K562 (cell line): ENCODE results near the gene EVI5. TPM values are rescaled to one million over a fixed set of nuclear protein-coding genes. Genes with fewer than 3 reads are reported as not detected.

Experiments used
- ATAC-seq: fragments of 200-7000 bp; cut with Tn5 transposase; 3 replicates; pipeline ENCODE4 v1.9.1; 2020; ENCODE audit warnings: moderate library complexity
- BruUV-seq: library from RNA; stranded (reverse); fragments of 400-500 nt; replicated peaks from 2 replicates; lab custom pipeline; 2021; lab: Mats Ljungman, UMichigan
- CTCF ChIA-PET: fragments of 300-600 bp; formaldehyde crosslinking; extraction: SDS; loops from one replicate; lab custom pipeline; 2021; ENCODE audit warnings: low intra/inter-chr PET ratio; lab: Yijun Ruan, JAX
- POLR2A ChIA-PET: fragments of 300-600, 350-650 bp; sonication (Branson Sonifier 250); formaldehyde crosslinking; extraction: SDS; loops from one replicate; lab custom pipeline; 2021; ENCODE audit warnings: antibody characterized with exemption, inconsistent platforms; lab: Yijun Ruan, JAX
- DNase-seq, 4 experiments: peaks; one replicate each; pipeline versions ENCODE4 v3.0.0 to v3.0.0-alpha.2; 2011 to 2018; ENCODE audit warnings: low spot score in 3 of 4, mixed read lengths in 3 of 4; ENCODE audit errors: extremely low read depth in 1 of 4
- FAIRE-seq: peaks from 2 replicates; lab custom pipeline; 2011; peaks lifted over from hg19 to GRCh38; lab: Jason Lieb, UNC
- H2AFZ ChIP-seq: 2 replicates; pipeline ENCODE4 v1.6.0; 2011; ENCODE audit warnings: low read depth, low read length, control low read depth, inconsistent platforms
- H3K27ac ChIP-seq: fragments of 200-600 bp; 3 replicates; pipeline ENCODE4 v1.8.0; 2011; ENCODE audit warnings: low read depth, mild to moderate bottlenecking, control low read depth, inconsistent platforms, low read length, moderate library complexity, mixed read lengths; ENCODE audit errors: extremely low read depth
- H3K27me3 ChIP-seq, 2 experiments: fragments of 300-600 bp in 1 of 2; 2 replicates in 1 of 2; 3 replicates in 1 of 2; pipeline versions ENCODE4 v1.6.0 to v1.8.0; 2011; ENCODE audit warnings: inconsistent platforms in 2 of 2, low read length in 2 of 2, mild to moderate bottlenecking in 1 of 2, mixed read lengths in 1 of 2, moderate library complexity in 1 of 2; ENCODE audit not compliant: control insufficient read depth in 2 of 2, insufficient read depth in 2 of 2
- H3K36me3 ChIP-seq: fragments of 300-600 bp; 3 replicates; pipeline ENCODE4 v1.8.0; 2011; ENCODE audit warnings: mild to moderate bottlenecking, low read length, inconsistent platforms; ENCODE audit not compliant: control insufficient read depth, insufficient read depth
- H3K4me1 ChIP-seq, 2 experiments: fragments of 200-600 bp in 1 of 2; replicated peaks in 1 of 2; 2 replicates in 1 of 2; 3 replicates in 1 of 2; pipeline versions ENCODE4 v1.5.1 to v1.8.0; 2011; ENCODE audit warnings: inconsistent platforms in 2 of 2, low read length in 2 of 2, mild to moderate bottlenecking in 1 of 2, mixed read lengths in 1 of 2, moderate library complexity in 1 of 2; ENCODE audit not compliant: control insufficient read depth in 2 of 2, insufficient read depth in 2 of 2
- H3K4me2 ChIP-seq: 2 replicates; pipeline ENCODE4 v1.6.1; 2011; ENCODE audit warnings: low read length, control low read depth, inconsistent platforms, mixed read lengths; ENCODE audit not compliant: insufficient read depth
- H3K4me3 ChIP-seq: fragments of 200-600 bp; sonication (generic), shearing (Covaris generic); 2 replicates; pipeline ENCODE4 v1.5.1; 2016; ENCODE audit warnings: control low read depth, inconsistent platforms
- H3K79me2 ChIP-seq: fragments of 200-600 bp; 3 replicates; pipeline ENCODE4 v1.8.0; 2011; ENCODE audit warnings: low read length, inconsistent platforms; ENCODE audit not compliant: control insufficient read depth, insufficient read depth
- H3K9ac ChIP-seq, 2 experiments: 2 replicates each; pipeline versions ENCODE4 v1.6.0 to v1.6.1; 2011; ENCODE audit warnings: low read depth in 2 of 2, low read length in 2 of 2, control low read depth in 1 of 2, inconsistent platforms in 1 of 2, mild to moderate bottlenecking in 1 of 2, mixed read lengths in 1 of 2; ENCODE audit not compliant: insufficient read depth in 1 of 2
- H3K9me1 ChIP-seq: one replicate; pipeline ENCODE4 v1.6.0; 2011; ENCODE audit warnings: inconsistent platforms, mild to moderate bottlenecking, low read length, moderate library complexity; ENCODE audit not compliant: control insufficient read depth, insufficient read depth
- H3K9me3 ChIP-seq: replicated peaks from 2 replicates; pipeline ENCODE4 v1.5.1; 2011; ENCODE audit warnings: low read depth, low read length, inconsistent platforms; ENCODE audit not compliant: control insufficient read depth, insufficient read depth
- H4K20me1 ChIP-seq: replicated peaks from 2 replicates; pipeline ENCODE4 v1.6.1; 2011; ENCODE audit warnings: low read length, inconsistent platforms, mixed read lengths; ENCODE audit not compliant: control insufficient read depth, insufficient read depth
- CREM ChIP-seq: IDR thresholded peaks from 2 replicates; pipeline ENCODE4 v1.6.1; 2014; ENCODE audit warnings: antibody characterized with exemption, low read depth
- E2F6 ChIP-seq, 2 experiments: IDR thresholded peaks; 2 replicates each; pipeline ENCODE4 v1.6.1; 2011; ENCODE audit warnings: borderline replicate concordance in 1 of 2, control low read depth in 1 of 2, low read depth in 1 of 2, low read length in 1 of 2, mild to moderate bottlenecking in 1 of 2, mixed read lengths in 1 of 2, moderate library complexity in 1 of 2; ENCODE audit not compliant: insufficient read depth in 1 of 2, insufficient read length in 1 of 2, poor library complexity in 1 of 2, severe bottlenecking in 1 of 2; ENCODE audit errors: extremely low read depth in 1 of 2
- EHMT2 ChIP-seq: fragments of 450-650 bp; IDR thresholded peaks from 2 replicates; pipeline ENCODE4 v1.6.1; 2018; ENCODE audit warnings: antibody characterized with exemption
- ELF2 ChIP-seq: fragments of 250-450 bp; sonication (Bioruptor Pico); IDR thresholded peaks from 2 replicates; pipeline ENCODE4 v1.5.0; 2021; ENCODE audit warnings: mild to moderate bottlenecking
- JUND ChIP-seq, 2 experiments: IDR thresholded peaks; 2 replicates in 1 of 2; 3 replicates in 1 of 2; pipeline ENCODE4 v1.6.1; 2011; ENCODE audit warnings: borderline replicate concordance in 2 of 2, low read depth in 2 of 2, low read length in 2 of 2, improper control_type of control experiment in 1 of 2, missing biosample characterization in 1 of 2, missing genetic modification characterization in 1 of 2, missing genetic modification reagents in 1 of 2
- MTA3 ChIP-seq: fragments of 450-650 bp; formaldehyde crosslinking; IDR thresholded peaks from 2 replicates; pipeline ENCODE4 v1.6.1; 2017; ENCODE audit warnings: mild to moderate bottlenecking, borderline replicate concordance
- NFATC3 ChIP-seq: fragments of 450-650 bp; IDR thresholded peaks from 2 replicates; pipeline ENCODE4 v1.6.1; 2017; ENCODE audit warnings: mild to moderate bottlenecking
- NR1H2 ChIP-seq: sonication (generic); formaldehyde crosslinking; IDR thresholded peaks from 2 replicates; pipeline ENCODE4 v1.4.0; 2020; ENCODE audit warnings: mild to moderate bottlenecking, missing genetic modification reagents
- OTX1 ChIP-seq: fragments of 450-650 bp; formaldehyde crosslinking; IDR thresholded peaks from 2 replicates; pipeline ENCODE4 v1.4.0; 2022; ENCODE audit warnings: mild to moderate bottlenecking
- PHB2 ChIP-seq: fragments of 450-650 bp; IDR thresholded peaks from 2 replicates; pipeline ENCODE4 v1.6.1; 2017; ENCODE audit warnings: low read depth
- SMARCA4 ChIP-seq: fragments of 450-650 bp; IDR thresholded peaks from 2 replicates; pipeline ENCODE4 v1.6.1; 2016
- ZBTB26 ChIP-seq: fragments of 450-650 bp; formaldehyde crosslinking; IDR thresholded peaks from 2 replicates; pipeline ENCODE4 v1.4.0; 2022; ENCODE audit warnings: missing genetic modification characterization
- ZNF165 ChIP-seq: fragments of 250-450 bp; sonication (Bioruptor Pico); IDR thresholded peaks from 2 replicates; pipeline ENCODE4 v1.4.0; 2020; ENCODE audit warnings: borderline replicate concordance
- ZNF239 ChIP-seq: fragments of 250-450 bp; sonication (Bioruptor Pico); IDR thresholded peaks from 2 replicates; pipeline ENCODE4 v1.4.0; 2020; ENCODE audit warnings: mild to moderate bottlenecking
- ZNF561 ChIP-seq: fragments of 450-650 bp; formaldehyde crosslinking; conservative IDR thresholded peaks from 2 replicates; pipeline ENCODE4 v1.4.0; 2020; ENCODE audit warnings: mild to moderate bottlenecking, moderate library complexity
- WGBS: fragments of 100-300 bp; shearing (Covaris generic); methylation state at CpG from one replicate; pipeline ENCODE4 v1.1.6; 2016; ENCODE audit warnings: low coverage, mixed read lengths; ENCODE audit not compliant: insufficient coverage; ENCODE audit errors: missing lambda C conversion rate; 5-methylcytosine and 5-hydroxymethylcytosine counted together
- in situ Hi-C: fragments of 300-500 bp; cut with MboI; formaldehyde crosslinking; loops from 4 replicates; pipeline ENCODE4 v1.15.0; 2018; ENCODE audit warnings: inconsistent platforms, mixed read lengths
- intact Hi-C: fragments of 100-400 bp; cut with micrococcal nuclease; formaldehyde crosslinking; loops from 2 replicates; pipeline ENCODE4 v1.14.2; 2022
- polyA plus RNA-seq, 8 experiments: library from polyadenylated mRNA; depleted of rRNA in 4 of 8; stranded (reverse) in 5 of 8; unstranded in 3 of 8; fragments of >200 nt; fragmentation: Nextera tagmentation in 2 of 8; fragmentation: Illumina TruSeq in 1 of 8; extraction: Ambion mirVana in 2 of 8; extraction: Trizol in 1 of 8; gene quantifications; 2 replicates each; pipeline versions ENCODE4 v1.2.1 to v1.2.3, GENCODE V29; 2011 to 2014; ENCODE audit warnings: inconsistent platforms in 1 of 8, missing spikeins in 1 of 8
- total RNA-seq, 7 experiments: library from RNA; depleted of rRNA in 6 of 7; stranded (reverse); fragments of >200 nt in 6 of 7; fragmentation: Illumina TruSeq in 2 of 7; extraction: Trizol in 2 of 7; gene quantifications; 2 replicates each; pipeline versions ENCODE4 v1.2.1 to v1.2.3, GENCODE V29; 2011 to 2021; ENCODE audit warnings: low replicate concordance in 1 of 7

Gene EVI5
- total and polyA plus RNA-seq, 9 of the 15 experiments (the other 6 are each of a cell fraction or from before 2014, with no cell fraction given): 1.7 to 50.1 (median 13.7) TPM

GRCh38 chr1:92470216-92470615 is 314.7 kb downstream of the EVI5 start:
- no peaks in the 10 kb centered on the region for H4K20me1 ChIP-seq
- 25% methylated on average over 1 of the region's 1 CpG for whole genome bisulfite sequencing
- DNase-seq (no peak), ATAC-seq (no peak), FAIRE-seq (no peak)
- CTCF ChIA-PET: no interaction called here
- no peak overlapping the region for H2AFZ ChIP-seq
- H3K4me1 ChIP-seq: no peaks in the 10 kb centered on the region; a peak in 1 of 5 replicates
- no peaks in the 10 kb centered on the region for H3K79me2 ChIP-seq
- H3K4me3 ChIP-seq: no peak overlapping the region
- H3K27ac ChIP-seq: no peak overlapping the region
- H3K27me3 ChIP-seq: peaks cover 0 to 4% of the 10 kb centered on the region in 2 experiments; a peak in 1 of 5 replicates
- TF ChIP-seq JUND (IDR thresholded peaks at IDR 0.05; ENCODE audit: borderline replicate concordance, low read depth, low read length): no peak
- no peak for TF ChIP-seq JUND (tag; IDR thresholded peaks at IDR 0.05; ENCODE audit: borderline replicate concordance, low read depth, low read length)
- no peak for TF ChIP-seq MTA3
- TF ChIP-seq ELF2 (CRISPR knock-in tag): no peak
- TF ChIP-seq E2F6 (IDR thresholded peaks at IDR 0.05; ENCODE audit: borderline replicate concordance in 1 of 2, extremely low read depth in 1 of 2, insufficient read depth in 1 of 2, insufficient read length in 1 of 2, low read depth in 1 of 2, low read length in 1 of 2, poor library complexity in 1 of 2, severe bottlenecking in 1 of 2): no peak
- TF ChIP-seq ZNF165: no peak
- no peak for TF ChIP-seq SMARCA4
- no peak for TF ChIP-seq PHB2
- TF ChIP-seq NFATC3: no peak
- no peak for TF ChIP-seq ZBTB26 (CRISPR knock-in tag)
- TF ChIP-seq ZNF561 (CRISPR knock-in tag): no peak
- TF ChIP-seq ZNF239: no peak
- TF ChIP-seq NR1H2: no peak
- no peak for TF ChIP-seq CREM
- TF ChIP-seq OTX1 (CRISPR knock-in tag): no peak
- no peak for TF ChIP-seq EHMT2
- intact Hi-C loops: no loop called here
- H3K9me1 ChIP-seq: no peaks in the 10 kb centered on the region
- no peaks in the 10 kb centered on the region for H3K9me3 ChIP-seq
- no TSS peak for BruUV-seq
- no peak overlapping the region for H3K9ac ChIP-seq
- in situ Hi-C loops: no loop called here
- POLR2A ChIA-PET: interaction anchor here (0.6 kb wide), 1 partner anchor 96 kb away, joined by 4 read pairs; no protein-coding TSS in a partner anchor
- H3K36me3 ChIP-seq: no peaks in the 10 kb centered on the region
- H3K4me2 ChIP-seq: no peak overlapping the region
